OCI-LY1 (cell line): ENCODE results near the gene FBN2.

Source experiments
- CTCF ChIP-seq: fragments of 200-600 bp; sonication (generic), shearing (Covaris generic); IDR thresholded peaks from 2 replicates; pipeline ENCODE4 v1.5.1; 2017; ENCODE audit warnings: mild to moderate bottlenecking, antibody characterized with exemption, low read length, moderate library complexity, mixed read lengths
- EZH2 ChIP-seq: fragments of 200-600 bp; sonication (generic), shearing (Covaris generic); IDR thresholded peaks from 2 replicates; pipeline ENCODE4 v1.8.0; 2017; ENCODE audit warnings: borderline replicate concordance, mixed run types, mild to moderate bottlenecking, antibody characterized with exemption, low read length, moderate library complexity, mixed read lengths

GRCh38 chr5:128436749-128437188 is 101.3 kb downstream of the FBN2 start:
- TF ChIP-seq CTCF, result no peak
- TF ChIP-seq EZH2, result no peak
